HCT116 (cell line): ENCODE results near the gene WHAMM. TPM values are rescaled to one million over a fixed set of nuclear protein-coding genes. Genes with fewer than 3 reads are reported as not detected.

Experiments used
- ATAC-seq: fragments of 200-7000 bp; cut with Tn5 transposase; 2 replicates; pipeline ENCODE4 v1.9.1; 2020; ENCODE audit warnings: mild to moderate bottlenecking, moderate library complexity
- BruUV-seq: library from RNA; stranded (reverse); fragments of 400-500 nt; replicated peaks from 2 replicates; lab custom pipeline; 2021; lab: Mats Ljungman, UMichigan
- CTCF ChIA-PET: fragments of 300-600 bp; sonication (Branson Sonifier 250); formaldehyde crosslinking; loops from one replicate; lab custom pipeline; 2021; ENCODE audit warnings: antibody characterized with exemption; lab: Charles Lee
- POLR2A ChIA-PET: fragments of 300-600, 350-600 bp; sonication (Branson Sonifier 250); formaldehyde crosslinking; loops from one replicate; lab custom pipeline; 2021; ENCODE audit warnings: antibody characterized with exemption; lab: Charles Lee
- RAD21 ChIA-PET, 2 experiments: fragments of 300-600 bp; sonication (Branson Sonifier 250); formaldehyde crosslinking; loops; one replicate each; lab custom pipeline; 2023; ENCODE audit warnings: low total read pairs in 2 of 2; ENCODE audit not compliant: uncharacterized antibody in 2 of 2, unreplicated experiment in 2 of 2, low non-redundant PET in 1 of 2; lab: Charles Lee
- DNase-seq: peaks from one replicate; pipeline ENCODE4 v3.0.0-alpha.2; 2010; ENCODE audit warnings: low read depth, low spot score
- H2AFZ ChIP-seq: fragments of 200-600 bp; shearing (Covaris generic), sonication (generic); 2 replicates; pipeline ENCODE4 v1.6.1; 2017; ENCODE audit warnings: low read depth, mixed run types, mixed read lengths, antibody characterized with exemption, low read length; ENCODE audit not compliant: poor library complexity, severe bottlenecking
- H3K27ac ChIP-seq: 2 replicates; pipeline ENCODE4 v1.5.1; 2012; ENCODE audit warnings: low read depth, low read length
- H3K27me3 ChIP-seq: fragments of 200-600 bp; sonication (generic); 2 replicates; pipeline ENCODE4 v1.6.1; 2016; ENCODE audit warnings: mixed run types, low read length, mixed read lengths; ENCODE audit not compliant: insufficient read depth
- H3K36me3 ChIP-seq, 2 experiments: fragments of 200-500 bp in 1 of 2; fragments of 200-600 bp in 1 of 2; sonication (Bioruptor generic) in 1 of 2; sonication (generic) in 1 of 2; 2 replicates each; pipeline versions ENCODE4 v1.5.1 to v1.6.1; 2014 to 2016; ENCODE audit warnings: low read length in 2 of 2, inconsistent platforms in 1 of 2, mixed read lengths in 1 of 2, mixed run types in 1 of 2; ENCODE audit not compliant: insufficient read depth in 2 of 2, control insufficient read depth in 1 of 2
- H3K4me1 ChIP-seq, 2 experiments: fragments of 200-600 bp in 1 of 2; sonication (generic) in 1 of 2; 2 replicates each; pipeline versions ENCODE4 v1.5.1 to v1.6.1; 2012 to 2017; ENCODE audit warnings: low read length in 2 of 2, inconsistent platforms in 1 of 2, mild to moderate bottlenecking in 1 of 2, mixed read lengths in 1 of 2, mixed run types in 1 of 2, moderate library complexity in 1 of 2; ENCODE audit not compliant: insufficient read depth in 2 of 2, control insufficient read depth in 1 of 2
- H3K4me2 ChIP-seq: fragments of 200-600 bp; sonication (generic); 2 replicates; pipeline ENCODE4 v1.6.1; 2017; ENCODE audit warnings: mixed run types, low read length, mixed read lengths
- H3K4me3 ChIP-seq, 2 experiments: fragments of 200-600 bp in 1 of 2; sonication (generic) in 1 of 2; replicated peaks in 1 of 2; 2 replicates each; pipeline ENCODE4 v1.5.1; 2011 to 2016; ENCODE audit warnings: low read length in 2 of 2, control low read depth in 1 of 2, low read depth in 1 of 2, mild to moderate bottlenecking in 1 of 2, mixed read lengths in 1 of 2, mixed run types in 1 of 2
- H3K79me2 ChIP-seq: fragments of 200-600 bp; sonication (generic); 2 replicates; pipeline ENCODE4 v1.6.1; 2017; ENCODE audit warnings: mild to moderate bottlenecking, mixed run types, low read length, moderate library complexity, mixed read lengths; ENCODE audit not compliant: insufficient read depth
- H3K9ac ChIP-seq: fragments of 200-600 bp; sonication (generic); 2 replicates; pipeline ENCODE4 v1.6.1; 2016; ENCODE audit warnings: low read length, mixed read lengths
- H3K9me2 ChIP-seq: fragments of 200-600 bp; sonication (generic), shearing (Covaris generic); 2 replicates; pipeline ENCODE4 v1.6.1; 2017; ENCODE audit warnings: mixed run types, mild to moderate bottlenecking, moderate library complexity; ENCODE audit not compliant: insufficient read depth
- H3K9me3 ChIP-seq, 2 experiments: fragments of 200-500 bp in 1 of 2; fragments of 200-600 bp in 1 of 2; sonication (Bioruptor generic) in 1 of 2; sonication (generic) in 1 of 2; 2 replicates each; pipeline ENCODE4 v1.6.1; 2014 to 2017; ENCODE audit warnings: low read length in 2 of 2, mixed read lengths in 2 of 2, inconsistent platforms in 1 of 2, low read depth in 1 of 2, mild to moderate bottlenecking in 1 of 2, mixed run types in 1 of 2, moderate library complexity in 1 of 2; ENCODE audit not compliant: control insufficient read depth in 1 of 2, insufficient read depth in 1 of 2
- H4K20me1 ChIP-seq: fragments of 200-600 bp; sonication (generic), shearing (Covaris generic); 2 replicates; pipeline ENCODE4 v1.6.1; 2017; ENCODE audit warnings: mixed run types, mild to moderate bottlenecking, moderate library complexity; ENCODE audit not compliant: insufficient read depth
- ATF3 ChIP-seq: IDR thresholded peaks from 2 replicates; pipeline ENCODE4 v1.6.1; 2012
- CBX3 ChIP-seq: IDR thresholded peaks from 2 replicates; pipeline ENCODE4 v1.6.1; 2012; ENCODE audit warnings: low read depth
- CEBPB ChIP-seq: IDR thresholded peaks from 2 replicates; pipeline ENCODE4 v1.6.1; 2012; ENCODE audit warnings: low read depth
- CTCF ChIP-seq, 3 experiments: fragments of 200-600 bp in 1 of 3; sonication (generic) in 1 of 3; IDR thresholded peaks in 2 of 3; conservative IDR thresholded peaks in 1 of 3; 2 replicates each; pipeline ENCODE4 v1.5.1; 2012 to 2017; ENCODE audit warnings: low read depth in 2 of 3, low read length in 2 of 3, antibody characterized with exemption in 1 of 3, borderline replicate concordance in 1 of 3, control low read depth in 1 of 3, mild to moderate bottlenecking in 1 of 3, mixed read lengths in 1 of 3, mixed run types in 1 of 3, moderate library complexity in 1 of 3; ENCODE audit not compliant: insufficient read depth in 1 of 3
- EGR1 ChIP-seq: IDR thresholded peaks from 2 replicates; pipeline ENCODE4 v1.6.1; 2012; ENCODE audit warnings: low read depth
- EZH2 ChIP-seq: fragments of 200-600 bp; sonication (generic); IDR thresholded peaks from 2 replicates; pipeline ENCODE4 v1.6.1; 2017; ENCODE audit warnings: antibody characterized with exemption, mixed run types
- EZH2phosphoT487 ChIP-seq: fragments of 200-600 bp; IDR thresholded peaks from 2 replicates; pipeline ENCODE4 v1.6.1; 2018; ENCODE audit warnings: antibody characterized with exemption, borderline replicate concordance
- MAX ChIP-seq: IDR thresholded peaks from 2 replicates; pipeline ENCODE4 v1.6.1; 2012
- REST ChIP-seq: IDR thresholded peaks from 2 replicates; pipeline ENCODE4 v1.6.1; 2012; ENCODE audit warnings: low read depth
- SIN3A ChIP-seq: IDR thresholded peaks from 2 replicates; pipeline ENCODE4 v1.6.1; 2012; ENCODE audit warnings: low read depth
- SRF ChIP-seq: IDR thresholded peaks from 2 replicates; pipeline ENCODE4 v1.6.1; 2012; ENCODE audit warnings: low read depth
- TCF7L2 ChIP-seq: IDR thresholded peaks from 2 replicates; pipeline ENCODE4 v1.7.0; 2011; ENCODE audit warnings: borderline replicate concordance, inconsistent platforms; ENCODE audit not compliant: insufficient read depth, insufficient read length; ENCODE audit errors: extremely low read depth
- YY1 ChIP-seq: IDR thresholded peaks from 2 replicates; pipeline ENCODE4 v1.6.1; 2011; ENCODE audit warnings: low read length, low read depth, moderate library complexity, mild to moderate bottlenecking; ENCODE audit not compliant: insufficient replicate concordance; ENCODE audit errors: extremely low read depth
- ZNF274 ChIP-seq: fragments of 200-500 bp; sonication (Bioruptor generic); IDR thresholded peaks from 2 replicates; pipeline ENCODE4 v1.6.1; 2014; ENCODE audit warnings: mild to moderate bottlenecking, low read depth, low read length, inconsistent platforms
- intact Hi-C: fragments of 100-400 bp; cut with micrococcal nuclease; formaldehyde crosslinking; loops from 2 replicates; pipeline ENCODE4 v1.10.0; 2022
- total RNA-seq: library from RNA; stranded (reverse); gene quantifications from one replicate; pipeline ENCODE4 v1.2.1, GENCODE V29; 2021; ENCODE audit not compliant: unreplicated experiment

The WHAMM gene
- total RNA-seq, 1 experiment from 2014 or later, result 7.1 TPM

- H3K36me3 ChIP-seq, result no peaks in the 10 kb centered on the region
- ChIA-PET CTCF (no interaction called here), RAD21 (no interaction called here), POLR2A (interaction anchor here (1.2 kb wide), 1 partner anchor 11 kb away, joined by 3 read pairs; no protein-coding TSS in a partner anchor)
- DNase-seq, result no peak
- ATAC-seq, result 0 out of 2 replicates have a peak, but pooled peaks have one; percentile 36
- no peaks in the 10 kb centered on the region for H3K79me2 ChIP-seq
- no peak overlapping the region for H3K4me3 ChIP-seq
- no TSS peak for BruUV-seq
- H2AFZ ChIP-seq, result no peak overlapping the region
- H3K4me1 ChIP-seq, result no peaks in the 10 kb centered on the region
- H3K9me2 ChIP-seq, result no peaks in the 10 kb centered on the region
- H3K9me3 ChIP-seq, result no peaks in the 10 kb centered on the region
- H3K27ac ChIP-seq, result no peak overlapping the region
- H4K20me1 ChIP-seq, result no peaks in the 10 kb centered on the region
- H3K4me2 ChIP-seq, result no peak overlapping the region
- intact Hi-C loops, result no loop called here
- H3K9ac ChIP-seq, result no peak overlapping the region
- TF ChIP-seq CTCF (IDR thresholded peaks at IDR 0.05 in 2 of 3, conservative IDR thresholded peaks at IDR 0.05 in 1 of 3; ENCODE audit: borderline replicate concordance in 1 of 3, insufficient read depth in 1 of 3, low read depth in 2 of 3, low read length in 2 of 3) (no peak), EZH2phosphoT487 (no peak), EZH2 (no peak), EGR1 (no peak), MAX (no peak), ATF3 (no peak), CEBPB (no peak), SIN3A (no peak), ZNF274 (no peak), SRF (no peak), REST (no peak), CBX3 (no peak), TCF7L2 (no peak), YY1 (no peak)
- H3K27me3 ChIP-seq, result no peaks in the 10 kb centered on the region
These were observed 47.2 kb downstream of the WHAMM start for GRCh38 chr15:82856397-82857170.
